NCI-H146 treated with DMSO at 0.1 percent for 48 hours (cell line): ENCODE data around the gene TRAPPC12.
"Not testable (repeated sequence)": the region's sequence is repeated elsewhere in the genome, so short reads cannot be mapped to it uniquely, and the experiment has no call there.

Source experiments
- DNase-seq: peaks from one replicate; lab custom pipeline; 2025; ENCODE audit not compliant: unreplicated experiment; lab: John Stamatoyannopoulos, UW

TRAPPC12 gene

DNA sequence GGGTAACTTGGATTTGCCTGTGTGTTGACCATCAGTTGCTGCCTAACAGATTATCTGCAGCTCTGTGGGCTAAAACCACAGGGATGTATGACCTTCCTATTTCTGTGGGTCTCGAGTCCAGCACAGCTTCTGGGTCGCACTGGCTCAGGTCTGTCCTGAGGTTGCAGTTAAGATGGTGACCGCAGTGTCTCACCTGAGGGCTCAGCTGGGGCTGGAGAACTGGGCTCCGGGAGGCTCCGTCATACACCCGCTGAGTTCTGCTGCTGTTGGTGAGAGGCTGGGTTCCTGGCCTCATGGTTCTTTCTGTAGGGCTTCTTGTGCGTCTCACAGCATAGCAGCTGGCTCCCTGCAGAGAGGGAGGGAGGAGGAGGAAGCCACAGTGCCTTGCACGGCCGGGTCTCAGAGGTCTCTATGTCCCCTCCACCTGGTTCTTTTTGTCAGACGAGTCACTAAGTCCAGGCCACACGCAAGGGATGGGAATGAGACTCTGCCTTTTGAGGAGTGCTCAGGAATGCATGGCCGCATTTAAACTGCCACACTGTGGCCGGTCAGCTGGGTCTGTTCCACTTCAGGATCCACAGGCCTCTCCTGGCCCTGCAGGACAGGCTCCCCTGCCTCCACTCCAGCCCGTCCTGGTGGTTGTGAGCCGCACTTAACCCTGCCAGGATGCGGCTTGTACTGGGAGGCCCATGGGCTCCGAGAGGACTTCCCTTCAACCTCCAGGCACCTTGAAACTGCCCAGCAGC, 72.6 kb downstream of the TRAPPC12 start:
- DNase-seq = no peak

DNA sequence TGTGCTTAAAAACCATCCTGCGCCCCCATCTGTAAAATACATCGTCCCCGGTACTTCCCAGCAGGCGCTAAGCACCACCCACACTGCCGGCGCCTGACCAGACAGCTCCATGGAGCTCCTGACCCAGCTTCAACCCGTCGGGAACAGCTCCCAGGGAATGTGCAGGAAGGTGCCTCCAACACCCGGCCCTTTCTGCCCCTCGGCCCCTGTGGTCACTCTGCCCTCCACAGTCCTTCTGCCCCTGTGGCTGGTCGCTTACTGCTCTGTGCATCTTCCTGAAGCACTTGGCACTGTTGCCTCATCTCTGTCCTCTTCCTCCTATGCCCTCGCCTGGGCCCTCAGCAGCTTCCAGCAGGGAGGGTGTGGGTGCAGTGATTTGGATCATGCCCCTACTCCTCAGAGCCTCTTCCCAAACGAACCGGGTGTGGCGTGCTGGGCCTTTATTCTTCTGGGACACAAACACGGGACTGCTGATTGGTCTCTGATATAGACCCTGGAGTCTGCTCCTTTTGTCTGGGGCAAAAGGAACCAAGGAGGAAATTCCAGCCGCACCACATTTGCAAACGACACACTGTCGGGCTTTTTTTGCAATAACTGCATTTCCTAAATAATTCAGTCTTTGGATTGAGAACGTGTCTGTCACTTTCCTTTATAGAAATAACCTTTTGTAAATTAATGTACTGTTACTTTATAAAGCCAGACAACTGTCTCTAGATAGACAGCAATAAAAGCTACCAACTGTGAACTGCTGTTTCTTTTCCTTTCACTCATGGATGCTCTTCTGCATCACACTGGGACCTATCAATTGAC, 73.9 kb downstream of the TRAPPC12 start:
- DNase-seq = no peak

DNA sequence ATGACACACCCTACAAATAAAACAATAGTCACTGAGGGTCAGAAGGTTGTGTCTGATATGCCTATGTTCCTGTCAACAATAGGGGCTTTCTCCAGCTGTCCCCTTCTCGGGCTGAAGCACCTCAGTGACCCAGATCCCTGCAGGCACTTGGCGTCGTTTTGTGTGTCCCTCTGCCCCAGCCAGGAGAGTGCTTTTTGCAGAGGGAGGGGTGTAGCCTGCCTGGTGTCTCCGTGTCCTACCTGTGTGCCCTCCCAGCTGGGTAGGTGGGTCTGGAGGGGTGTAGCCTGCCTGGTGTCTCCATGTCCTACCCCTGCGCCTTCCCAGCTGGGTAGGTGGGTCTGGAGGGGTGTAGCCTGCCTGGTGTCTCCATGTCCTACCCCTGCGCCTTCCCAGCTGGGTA, 74.5 kb downstream of the TRAPPC12 start:
- DNase-seq = not testable (repeated sequence)

DNA sequence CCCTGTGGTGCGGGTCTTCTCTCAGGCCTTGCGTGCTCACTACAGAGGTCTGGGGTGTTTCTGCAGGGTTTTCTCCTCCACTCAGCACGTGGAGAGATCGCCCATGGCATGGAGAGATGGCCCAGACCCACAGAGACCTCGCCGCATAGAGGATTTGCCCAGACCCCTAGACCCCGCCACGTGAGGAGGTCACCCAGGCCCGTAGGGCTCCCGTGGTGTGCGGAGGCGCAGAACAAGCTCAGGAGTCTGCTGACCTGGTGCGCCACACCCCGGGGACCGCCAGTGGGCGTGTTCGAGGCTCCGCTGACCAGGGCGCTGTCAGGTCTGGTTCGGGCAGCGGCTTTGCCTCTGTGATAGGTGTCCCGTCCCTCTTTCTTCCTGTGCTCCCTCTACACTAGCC, 75.3 kb downstream of the TRAPPC12 start:
- DNase-seq = no peak

DNA sequence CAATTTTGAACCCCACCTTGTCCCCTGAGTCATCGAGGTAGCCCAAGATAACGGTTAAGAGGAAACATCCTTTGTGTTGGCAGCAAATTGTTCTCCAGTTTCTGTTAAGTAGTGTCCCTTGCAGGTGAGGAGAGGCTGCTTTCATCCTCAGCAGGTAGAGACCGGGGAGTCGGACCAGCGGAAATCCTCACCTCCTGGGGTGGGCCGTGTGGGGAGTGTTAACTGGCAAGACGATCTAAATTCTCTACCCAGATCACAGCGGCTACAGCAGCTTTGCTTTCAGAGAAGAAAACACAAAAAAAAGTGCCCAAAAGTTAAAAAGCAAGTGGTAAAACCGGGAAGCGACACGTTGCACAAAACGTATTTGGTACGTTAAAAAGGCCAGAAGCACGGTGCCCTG, 76.6 kb downstream of the TRAPPC12 start:
- DNase-seq = no peak

DNA sequence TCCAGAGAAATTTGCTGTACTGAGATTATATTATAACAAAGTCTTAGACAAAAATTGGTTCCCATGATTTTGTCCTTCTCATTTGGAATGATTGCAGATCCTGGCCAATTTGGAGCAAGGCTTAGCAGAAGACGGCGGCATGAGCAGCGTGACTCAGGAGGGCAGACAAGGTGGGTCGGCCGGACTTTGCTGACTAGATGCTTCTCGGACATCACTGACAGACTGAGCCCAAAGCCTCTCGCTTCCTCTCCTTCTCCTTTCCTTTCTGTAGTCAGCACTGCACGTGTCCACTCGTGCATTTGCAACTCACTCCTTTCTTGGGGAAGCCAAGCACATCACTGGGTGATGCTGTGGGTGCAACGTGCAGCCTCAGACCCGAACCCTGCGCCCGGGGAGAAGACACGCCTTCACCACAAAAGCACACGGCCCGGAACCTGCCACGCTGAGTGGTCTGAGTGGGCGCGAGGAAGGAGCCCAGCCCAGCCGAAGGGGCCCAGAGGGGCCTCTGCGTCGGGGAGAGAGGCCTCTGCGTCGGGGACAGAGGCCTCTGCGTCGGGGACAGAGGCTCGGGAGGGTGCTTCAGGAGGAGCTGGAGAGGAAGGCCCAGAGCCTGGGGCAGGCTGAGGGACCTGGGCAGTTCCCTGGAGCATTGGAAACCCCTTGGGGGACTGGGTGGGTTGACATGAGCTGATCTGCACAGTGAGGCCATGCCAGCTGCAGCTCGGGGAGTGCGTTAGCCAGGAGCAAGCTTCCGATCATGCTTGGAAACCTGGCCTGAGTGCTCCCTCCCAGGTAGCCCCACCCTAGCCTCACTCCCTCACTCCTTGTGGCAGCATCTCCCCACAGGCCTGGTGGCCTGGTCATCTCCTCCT, 78.3 kb downstream of the TRAPPC12 start:
- no peak for DNase-seq

DNA sequence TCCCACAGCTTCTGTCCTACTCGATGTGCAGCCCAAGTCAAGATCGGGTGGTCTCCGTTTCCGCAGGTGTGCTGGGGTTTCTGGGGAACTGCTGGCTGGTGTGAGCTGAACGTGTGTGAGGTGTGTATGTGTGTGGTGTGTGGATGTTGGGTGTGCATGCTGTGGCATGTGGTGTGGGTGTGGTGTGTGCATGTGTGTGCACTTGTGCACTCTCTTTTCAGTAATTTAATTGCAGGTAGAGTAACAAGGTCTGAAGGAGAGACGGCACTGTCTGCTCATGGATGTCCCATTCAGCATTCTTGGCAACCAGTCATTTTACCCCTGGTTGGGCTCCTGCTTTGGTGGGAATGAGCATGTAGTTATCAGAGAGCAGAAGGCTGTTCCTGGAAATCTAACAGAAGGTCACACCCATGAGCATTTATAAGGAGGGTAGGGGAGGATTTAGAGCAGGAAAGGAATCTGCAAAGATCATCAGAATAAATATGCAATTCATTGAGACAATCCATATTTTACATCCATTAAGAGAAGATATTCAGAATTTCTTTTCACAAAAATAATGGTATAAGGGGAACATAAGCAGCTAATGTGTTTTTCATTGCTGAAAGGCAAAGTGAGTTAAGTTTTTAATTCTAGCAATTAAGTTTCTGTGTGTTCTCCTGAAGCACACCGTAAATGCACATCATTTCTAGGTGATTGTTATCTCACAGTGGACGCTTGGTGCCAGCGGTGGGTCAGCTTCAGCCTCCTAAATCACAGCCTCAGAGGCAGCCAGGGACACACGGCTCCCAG, 79.1 kb downstream of the TRAPPC12 start:
- DNase-seq = no peak

DNA sequence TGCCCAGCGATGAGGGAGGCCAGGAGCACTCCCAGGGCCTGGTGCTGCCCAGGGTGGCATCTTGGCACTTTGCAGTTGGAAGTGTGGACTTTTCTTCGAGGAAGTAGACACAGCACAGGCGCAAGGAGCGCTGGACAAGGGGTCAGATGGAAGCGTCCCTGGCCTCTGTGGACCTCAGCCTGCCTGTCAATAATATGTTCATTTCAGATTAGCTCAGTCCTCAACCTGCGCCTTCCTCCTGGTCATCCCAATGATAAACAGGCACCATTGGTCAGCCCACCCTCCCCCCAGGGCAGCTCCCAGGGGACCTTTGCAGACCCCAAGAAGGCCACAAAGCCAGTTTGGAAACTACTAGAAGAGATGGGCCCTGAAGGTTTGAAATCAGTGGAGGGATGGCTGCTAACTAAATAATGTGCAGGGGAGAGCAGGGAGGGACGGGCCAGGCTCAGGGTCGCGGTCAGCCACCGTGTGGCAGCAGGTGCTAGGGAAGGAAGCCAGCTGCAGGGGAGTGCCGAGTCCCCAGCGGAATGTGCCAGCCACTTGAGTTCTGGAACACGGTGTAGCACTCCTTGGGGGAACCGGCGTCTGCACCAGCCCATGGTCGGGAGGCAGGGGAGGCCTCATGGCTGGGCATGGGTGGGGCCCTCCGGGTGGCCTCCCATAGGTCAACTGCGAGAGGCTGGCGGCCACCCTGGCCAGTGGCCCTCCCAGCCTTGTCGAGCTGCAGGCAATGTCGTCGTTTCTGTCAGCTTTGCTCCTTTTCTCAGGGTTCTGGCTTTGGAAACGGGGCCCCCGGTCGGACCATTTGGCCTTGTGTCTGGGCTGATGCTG, 79.9 kb downstream of the TRAPPC12 start:
- DNase-seq = no peak

DNA sequence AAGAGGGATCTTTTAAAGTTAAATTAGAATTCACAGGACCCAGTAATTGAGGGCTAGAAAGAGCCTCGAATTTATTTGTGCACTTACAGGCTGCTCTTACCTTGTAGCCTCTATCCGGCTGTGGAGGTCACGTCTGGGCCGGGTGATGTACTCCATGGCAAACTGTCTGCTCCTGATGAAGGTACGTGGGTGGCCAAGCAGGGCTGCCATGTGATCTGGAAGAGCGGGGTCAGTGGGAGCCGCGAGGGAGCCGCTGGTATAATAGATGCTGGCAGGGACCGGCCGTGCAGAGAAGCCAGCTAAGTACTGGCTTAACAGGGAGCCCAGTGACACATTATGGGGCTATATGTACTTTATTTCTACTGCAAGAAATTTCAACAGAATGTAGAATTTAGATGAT, 80.7 kb downstream of the TRAPPC12 start:
- no peak for DNase-seq

DNA sequence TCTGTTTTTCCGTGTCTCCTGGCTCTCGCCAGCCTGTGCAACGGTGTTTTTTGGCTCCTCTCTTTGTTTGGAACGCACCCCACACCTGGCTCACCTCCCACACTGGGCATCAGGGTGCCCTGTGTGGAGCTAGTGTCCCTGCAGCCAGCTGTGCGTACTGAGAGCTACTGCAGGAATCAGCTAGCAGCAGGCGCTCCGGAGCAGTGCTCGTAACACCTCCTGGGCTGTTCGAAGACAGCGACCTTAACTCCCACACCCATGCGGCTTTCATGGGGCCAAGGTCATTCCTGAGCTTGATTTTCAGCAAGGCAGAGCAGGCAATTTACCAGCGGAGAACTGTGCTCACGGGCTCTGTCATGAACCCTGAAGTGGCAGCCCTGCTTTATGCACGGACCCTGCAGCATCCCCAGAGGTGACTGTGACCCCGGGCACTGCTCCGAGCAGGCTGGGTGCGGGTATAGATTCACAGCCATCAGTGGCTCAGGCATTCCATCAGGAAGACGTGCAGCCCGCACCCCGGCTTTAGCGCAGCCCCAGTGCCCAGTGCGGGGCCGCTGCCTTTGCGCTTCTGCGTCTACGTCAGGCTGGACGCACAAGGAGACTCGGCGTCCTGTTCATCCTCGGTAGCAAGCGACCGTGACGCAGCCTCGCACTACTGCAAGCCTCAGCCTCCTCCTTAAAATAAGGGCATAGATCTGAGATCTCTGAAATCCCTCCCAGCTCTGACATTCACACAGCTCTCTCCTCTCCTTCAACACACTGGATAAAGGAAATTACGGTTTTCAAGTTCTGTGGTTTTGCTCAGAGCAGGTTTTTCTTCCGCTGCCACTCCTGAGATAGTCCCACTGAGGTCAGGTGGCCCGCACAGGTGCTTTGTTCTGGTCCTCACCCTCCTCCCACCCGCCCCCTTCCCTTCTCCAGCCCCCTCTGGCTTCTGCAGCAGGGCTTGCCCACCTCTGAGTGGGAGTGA, 81.6 kb downstream of the TRAPPC12 start:
- no peak for DNase-seq

DNA sequence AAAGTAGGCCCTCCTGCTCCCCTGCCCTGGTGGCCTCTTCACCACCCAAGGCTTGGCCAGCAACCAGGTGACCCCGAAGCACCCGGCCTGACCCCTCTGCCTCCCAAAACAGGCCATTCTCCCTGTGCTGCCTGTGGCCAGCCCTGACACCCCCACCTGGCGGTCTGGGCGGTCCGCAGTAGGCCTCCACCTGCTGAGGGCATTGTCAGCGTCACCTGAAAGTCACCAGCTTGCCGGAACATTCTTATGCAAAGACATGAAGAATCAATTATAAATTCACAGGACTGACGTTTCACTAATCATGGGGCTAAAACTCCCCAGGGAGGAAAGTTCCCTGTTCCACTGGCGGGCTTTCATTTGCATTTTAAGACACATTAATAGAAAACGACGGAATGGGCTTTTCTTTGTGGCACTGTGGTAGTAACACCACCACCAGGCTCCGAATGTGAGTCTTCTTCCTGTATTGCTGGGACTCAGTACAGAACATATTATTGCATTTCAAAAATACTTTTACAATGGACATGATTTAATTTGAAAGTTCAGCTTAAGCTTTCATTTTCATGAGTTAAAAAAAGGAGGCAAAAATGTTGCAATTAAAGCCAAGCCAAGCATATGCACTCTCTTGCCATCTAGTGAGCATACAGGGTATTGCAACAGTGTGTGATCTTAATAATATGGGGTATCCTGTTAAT, 82.5 kb downstream of the TRAPPC12 start:
- DNase-seq = peak; percentile 7

DNA sequence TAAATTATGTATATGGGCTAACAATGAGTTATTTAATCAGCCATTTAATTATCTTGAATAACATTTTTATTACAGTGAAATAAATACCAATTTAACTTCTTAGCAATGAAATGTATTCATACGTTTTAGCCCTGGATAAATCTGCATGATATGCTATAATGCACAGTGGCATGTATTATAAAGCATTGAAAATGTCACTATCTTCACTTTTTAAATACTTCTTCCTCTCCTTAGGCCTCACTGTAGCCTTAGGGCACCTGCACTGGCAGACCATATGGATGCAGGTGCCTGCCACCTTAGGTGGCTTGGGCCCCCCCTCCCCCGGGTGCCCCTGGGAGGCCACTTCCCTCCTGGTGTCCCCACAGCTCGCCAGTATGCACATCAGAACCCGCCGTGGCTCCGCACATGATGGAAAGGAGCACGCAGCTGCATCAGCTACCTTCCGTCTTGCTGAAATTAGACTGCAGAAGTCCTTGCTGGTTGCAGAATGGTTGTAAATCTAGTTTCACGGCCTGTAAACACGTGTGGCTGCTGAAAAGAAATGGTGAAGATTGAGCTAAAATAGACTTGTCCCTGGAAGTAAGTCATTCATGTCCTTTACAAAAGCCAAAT, 83.1 kb downstream of the TRAPPC12 start:
- DNase-seq = no peak

DNA sequence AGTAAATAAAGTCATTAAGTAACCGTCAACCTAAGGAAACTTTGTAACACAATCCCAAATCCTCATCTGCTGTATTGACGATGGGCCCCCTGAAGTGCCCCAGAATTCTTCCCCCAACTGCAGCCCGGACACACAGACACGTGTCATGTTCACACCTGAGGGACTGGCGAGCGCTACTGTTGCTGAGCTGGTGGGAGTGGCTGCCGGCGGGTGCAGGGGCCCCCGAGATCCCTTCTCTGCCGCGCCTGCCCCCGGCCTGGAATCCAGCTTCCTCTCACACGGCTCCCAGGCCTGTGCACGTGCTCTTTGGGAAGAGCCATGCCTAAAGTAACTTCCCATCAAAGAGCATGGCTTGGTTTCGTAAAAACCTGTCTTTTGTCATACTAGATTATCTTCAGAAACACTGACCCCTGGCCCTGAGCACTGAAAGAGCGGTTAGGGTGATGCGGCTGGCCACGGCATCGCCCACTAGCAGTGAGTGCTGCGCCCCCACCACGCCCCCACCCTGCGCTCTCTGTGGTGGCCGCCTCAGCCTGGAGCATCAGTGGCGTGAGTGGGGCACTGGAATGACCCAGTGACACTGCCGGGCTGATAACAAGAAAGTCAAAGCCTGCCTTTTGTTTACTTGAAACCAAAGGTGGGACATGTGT, 83.8 kb downstream of the TRAPPC12 start:
- DNase-seq = no peak

DNA sequence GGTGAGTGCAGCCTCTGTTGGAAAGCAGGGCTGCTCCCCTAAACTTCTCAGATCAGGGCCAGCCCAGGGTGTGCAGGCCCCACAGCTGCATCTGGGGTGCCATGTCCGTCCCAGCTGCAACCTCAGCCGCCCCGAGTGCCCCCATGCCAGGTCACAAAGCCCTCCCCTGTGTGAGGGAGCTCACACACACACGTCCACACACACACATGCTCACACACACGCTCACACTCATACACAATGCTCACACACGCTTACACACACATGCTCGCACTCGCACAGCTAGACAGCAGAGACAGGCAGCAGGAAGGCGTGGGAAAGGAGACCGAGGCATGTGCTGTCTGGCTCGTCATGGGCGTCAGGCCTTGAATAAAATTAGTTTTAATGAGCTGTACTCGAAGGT, 84.5 kb downstream of the TRAPPC12 start:
- DNase-seq = no peak

DNA sequence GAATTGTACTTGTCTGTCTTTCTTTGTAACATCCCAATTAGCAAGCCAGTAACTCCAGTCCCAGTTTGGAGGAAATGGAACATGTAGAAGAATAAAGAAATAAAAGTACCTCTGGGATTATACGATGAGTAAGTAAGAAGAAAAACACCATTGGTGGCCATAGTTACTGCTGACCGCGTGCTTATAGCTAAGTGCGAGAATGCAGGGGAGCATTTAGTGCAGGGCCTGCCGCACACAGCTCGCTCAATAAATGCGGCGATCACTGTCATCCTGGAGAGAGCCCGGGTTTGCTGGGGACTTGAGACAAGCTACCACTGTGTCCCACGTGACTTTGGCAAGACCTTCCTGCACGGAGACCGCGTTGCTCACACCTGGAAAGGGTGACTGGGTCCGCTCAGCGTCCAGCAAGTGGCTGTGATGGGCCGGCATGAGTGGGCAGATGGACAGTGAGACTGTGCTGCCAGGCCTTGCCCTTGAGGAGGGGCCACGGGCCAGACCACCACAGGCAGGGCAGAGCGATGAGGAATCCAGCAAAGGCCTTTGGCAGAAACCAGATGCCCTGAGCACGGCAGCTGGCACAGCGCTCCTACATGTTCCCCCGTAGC, 85.0 kb downstream of the TRAPPC12 start:
- no peak for DNase-seq

DNA sequence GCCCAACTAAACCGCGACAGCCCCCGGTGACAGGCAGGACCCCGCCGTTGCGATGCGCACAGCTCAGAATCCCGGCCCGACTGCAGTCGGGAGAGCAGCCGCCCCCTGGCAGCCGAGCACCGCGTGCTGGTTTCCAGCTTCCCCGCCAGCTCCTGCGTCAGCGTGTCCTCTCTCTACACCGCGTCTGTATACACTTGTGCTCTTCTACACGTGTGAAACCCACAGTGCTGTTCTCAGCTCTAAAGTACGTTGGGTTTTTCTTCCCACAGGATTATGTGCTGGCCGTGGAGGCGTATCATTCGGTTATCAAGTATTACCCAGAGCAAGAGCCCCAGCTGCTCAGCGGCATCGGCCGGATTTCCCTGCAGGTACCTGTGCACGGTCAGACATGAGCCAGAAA, 85.8 kb downstream of the TRAPPC12 start:
- no peak for DNase-seq
